Activated CD4-positive, alpha-beta T cell treated with anti-CD3 and anti-CD28 coated beads, Interleukin-2, Interleukin-6, amounts not matched to agents 100 ng/mL and 50 ng/mL, durations not matched to agents 16 hours and 8 hours (primary cell): Measurements from ENCODE around the gene ZNF775.

ENCODE experiments used
- DNase-seq: peaks from one replicate; pipeline ENCODE4 v3.0.0-alpha.2; 2020

ZNF775 gene

GRCh38 chr7:150351587-150352194, 27.4 kb upstream of the ZNF775 start:
- DNase-seq = no peak

- no peak for DNase-seq
Measured at GRCh38 chr7:150355666-150356059, 23.5 kb upstream of the ZNF775 start.

DNA sequence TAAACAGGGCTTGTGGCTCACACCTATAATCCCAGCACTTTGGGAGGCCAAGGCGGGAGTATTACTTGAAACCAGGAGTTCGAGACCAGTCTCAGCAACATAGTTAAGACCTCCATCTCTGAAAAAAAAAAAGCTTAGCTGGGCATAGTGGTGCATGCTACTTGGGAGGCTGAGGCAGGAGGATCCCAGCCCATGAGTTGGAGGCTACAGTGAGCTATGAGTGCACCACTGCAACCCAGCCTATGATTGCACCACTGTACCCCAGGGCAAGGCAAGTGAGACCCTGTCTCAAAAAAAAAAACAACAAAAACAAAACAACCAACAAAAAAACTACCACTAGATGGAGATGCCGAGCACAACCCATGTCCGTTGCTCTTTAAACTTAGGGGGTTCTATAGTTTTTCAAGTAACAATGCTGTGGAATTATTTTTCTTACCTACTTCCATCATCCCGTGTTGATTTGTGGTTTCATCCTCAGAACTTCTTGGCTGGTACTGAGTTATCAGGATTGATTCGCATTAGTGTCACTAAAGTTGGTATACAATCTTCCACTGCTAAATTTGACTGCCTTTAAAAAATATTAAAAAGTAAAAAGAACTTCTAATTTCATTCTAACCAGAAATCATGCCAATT, 22.7 kb upstream of the ZNF775 start:
- DNase-seq = peak; percentile 44

DNA sequence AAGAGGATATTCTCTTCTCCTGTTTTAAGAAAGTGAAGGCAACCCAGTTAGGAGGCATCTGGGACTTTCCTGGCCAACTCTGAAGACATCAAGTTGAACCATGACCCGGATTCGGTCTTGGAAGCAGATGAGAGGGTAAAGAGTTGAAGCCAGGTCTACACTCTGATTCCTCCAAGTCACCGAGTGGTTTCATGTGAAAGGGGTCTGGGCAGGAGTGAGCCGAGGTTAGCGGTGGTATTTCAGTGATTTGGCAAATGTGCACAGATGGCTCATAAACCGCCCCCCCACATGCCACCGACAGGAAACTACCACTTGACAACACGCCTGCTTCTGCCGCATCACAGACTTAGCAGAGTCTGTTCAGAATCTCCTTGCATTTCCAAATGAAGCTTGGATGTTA, 21.9 kb upstream of the ZNF775 start:
- peak; percentile 58 for DNase-seq

DNA sequence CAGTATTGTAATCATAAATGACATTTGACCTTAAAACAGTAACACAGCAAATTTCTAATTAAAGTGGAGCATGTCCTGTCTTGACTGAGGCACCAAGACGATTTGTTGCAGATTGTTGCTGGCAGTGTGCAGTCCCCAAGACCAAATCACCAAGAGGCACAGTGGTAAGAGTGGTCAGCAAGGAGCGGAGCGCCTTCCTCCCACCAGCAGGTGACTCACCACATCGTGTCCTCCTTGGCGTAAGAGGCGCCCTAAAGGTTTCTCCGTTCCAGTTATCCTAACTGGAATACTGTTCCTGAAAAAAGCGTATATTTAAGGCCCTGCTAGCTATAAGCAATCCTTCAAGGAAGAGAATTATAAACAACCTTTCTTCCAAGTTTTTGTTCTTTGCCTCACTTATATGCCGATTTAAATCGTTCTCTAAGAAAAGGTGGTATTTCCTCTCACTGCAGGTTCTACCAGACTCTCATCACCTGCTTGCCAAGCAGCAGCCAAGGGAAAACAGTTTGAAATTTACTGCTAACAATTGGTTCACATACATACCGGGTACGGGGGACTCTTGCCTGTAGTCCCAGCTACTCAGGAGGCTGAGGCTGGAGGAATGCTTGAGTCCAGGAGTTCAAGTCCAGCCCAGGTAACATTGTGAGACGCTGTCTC, 21.2 kb upstream of the ZNF775 start:
- no peak for DNase-seq

GRCh38 chr7:150358433-150358832, 20.7 kb upstream of the ZNF775 start:
- no peak for DNase-seq

DNA sequence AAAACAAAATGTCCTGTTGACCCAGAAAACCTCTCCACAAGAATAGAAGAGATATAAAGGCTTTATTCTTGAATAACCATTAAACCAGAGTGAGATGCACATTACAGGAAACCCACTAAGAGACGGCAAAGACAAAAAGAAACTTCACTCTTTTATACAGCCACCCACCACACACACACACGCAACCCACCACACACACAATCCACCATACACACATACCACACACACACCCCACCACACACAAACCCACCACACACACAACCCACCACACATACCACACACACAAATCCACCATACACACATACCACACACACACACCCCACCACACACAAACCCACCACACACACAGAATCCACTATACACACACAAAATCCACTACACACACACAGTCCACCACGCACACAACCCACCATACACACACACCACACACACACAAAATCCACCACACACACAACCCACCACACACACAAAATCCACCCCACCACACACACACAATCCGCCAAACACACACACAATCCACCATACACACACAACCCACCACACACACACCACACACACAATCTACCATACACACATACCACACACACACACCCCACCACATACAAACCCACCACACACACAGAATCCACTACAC, 20.0 kb upstream of the ZNF775 start:
- no peak for DNase-seq

DNA sequence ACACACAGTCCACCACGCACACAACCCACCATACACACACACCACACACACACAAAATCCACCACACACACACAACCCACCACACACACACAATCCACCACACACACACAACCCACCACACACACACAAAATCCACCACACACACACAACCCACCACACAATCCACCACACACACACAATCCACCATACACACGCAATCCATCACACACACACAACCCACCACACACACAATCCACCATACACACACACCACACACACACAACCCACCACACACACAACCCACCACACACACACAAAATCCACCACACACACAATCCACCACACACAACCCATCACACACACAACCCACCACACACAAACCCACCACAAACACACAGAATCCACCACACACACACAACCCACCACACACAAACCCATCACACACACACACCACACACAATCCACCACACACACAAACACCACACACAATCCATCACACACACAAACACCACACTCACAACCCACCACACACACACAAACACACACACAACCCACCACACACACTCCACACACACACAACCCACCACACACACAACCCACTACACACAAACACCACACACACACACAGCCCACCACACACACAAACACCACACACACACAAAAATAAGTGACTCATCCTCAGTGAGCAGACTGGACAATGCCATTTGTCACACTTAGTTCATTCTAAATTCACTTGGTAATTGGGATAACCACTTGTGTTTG, 19.3 kb upstream of the ZNF775 start:
- DNase-seq = no peak

DNA sequence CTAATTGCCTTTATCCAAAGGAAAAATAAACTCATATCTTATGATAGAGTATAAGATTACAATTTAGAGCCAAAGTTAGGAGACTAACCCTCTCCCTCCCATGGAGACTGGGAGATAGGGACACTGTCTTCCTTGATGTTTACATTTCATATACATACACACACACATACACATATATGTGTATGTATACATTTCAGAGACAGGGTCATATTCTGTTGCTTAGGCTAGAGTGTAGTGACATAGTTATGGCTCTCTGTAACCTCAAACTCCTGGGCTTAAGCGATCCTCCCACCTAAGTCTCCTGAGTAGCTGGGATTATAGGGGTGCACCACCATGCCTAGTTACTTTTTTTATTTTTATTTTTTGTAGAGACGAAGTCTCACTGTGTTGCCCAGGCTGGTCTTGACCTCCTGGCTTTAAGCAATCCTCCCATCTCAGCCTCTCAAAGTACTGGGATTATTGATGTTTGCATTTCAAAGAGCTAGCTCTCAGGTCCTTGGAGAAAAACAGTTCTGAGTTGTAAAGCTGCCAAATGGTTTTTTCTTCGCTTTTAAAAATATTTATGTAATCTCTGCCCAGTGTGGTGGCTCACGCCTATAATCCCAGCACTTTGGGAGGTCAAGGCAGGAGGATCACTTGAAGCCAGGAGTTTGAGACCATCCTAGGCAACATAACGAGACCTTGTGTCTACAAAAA, 18.6 kb upstream of the ZNF775 start:
- no peak for DNase-seq

GRCh38 chr7:150361402-150361801, 17.7 kb upstream of the ZNF775 start:
- DNase-seq = no peak

DNA sequence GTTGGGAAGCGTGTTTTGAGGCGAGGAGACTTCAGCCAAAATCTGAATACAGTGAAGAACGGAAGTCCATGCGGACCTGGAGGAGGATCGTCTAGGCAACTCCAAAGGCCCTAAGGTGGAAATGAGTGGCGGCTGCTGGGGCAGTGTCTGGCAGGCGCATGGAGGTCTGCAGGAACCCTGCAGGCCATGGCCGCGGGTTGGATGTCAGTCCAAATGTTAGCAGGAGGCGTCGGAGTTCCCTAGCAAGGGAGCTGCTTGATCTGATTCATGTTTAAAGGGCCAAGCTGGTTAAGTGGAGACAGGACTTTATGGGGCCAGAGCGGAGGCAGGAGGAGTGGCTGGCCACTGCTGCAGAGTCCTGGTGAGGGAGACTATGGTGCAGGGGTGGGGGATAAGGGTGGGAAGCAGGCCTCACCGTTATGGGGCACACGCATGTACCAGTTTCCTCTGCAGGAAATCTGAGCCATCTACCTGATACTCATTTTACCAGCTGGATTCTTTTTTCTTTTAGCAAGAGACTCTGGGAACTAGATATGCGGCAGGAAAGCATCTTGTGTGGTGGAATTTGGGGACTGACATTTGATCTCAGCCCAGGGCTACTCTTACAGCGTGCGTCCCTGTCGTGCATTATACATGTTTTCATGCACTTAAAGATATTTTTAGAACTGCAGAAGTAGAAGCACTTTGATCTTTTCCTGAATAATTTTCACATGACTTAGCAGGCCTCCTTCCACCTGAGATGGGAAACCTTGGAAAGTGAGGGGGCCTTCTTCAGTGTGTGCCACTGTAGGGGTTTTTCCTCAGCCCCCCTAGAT, 17.1 kb upstream of the ZNF775 start:
- no peak for DNase-seq

GRCh38 chr7:150363370-150363769, 15.8 kb upstream of the ZNF775 start:
- DNase-seq = no peak

DNA sequence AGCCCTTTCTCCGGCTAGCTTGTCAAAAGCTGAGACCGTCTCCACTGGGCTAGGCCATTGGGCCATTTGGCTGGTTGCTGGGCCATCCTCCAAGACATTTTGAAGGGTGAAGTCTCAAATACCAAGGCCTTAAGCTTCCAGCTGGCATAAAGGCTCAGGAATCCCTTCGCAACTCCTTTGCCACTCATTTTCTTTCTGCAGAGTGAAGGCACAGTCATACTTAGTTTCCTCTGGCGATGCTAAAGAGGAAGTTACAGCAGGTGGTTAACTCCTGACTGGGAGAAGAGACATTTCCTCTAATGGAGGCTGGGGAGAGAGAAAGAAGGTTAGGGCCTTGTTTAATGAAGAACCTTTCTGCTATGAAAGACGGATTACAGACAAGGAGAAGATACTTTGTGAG, 15.3 kb upstream of the ZNF775 start:
- peak; percentile 30 for DNase-seq

DNA sequence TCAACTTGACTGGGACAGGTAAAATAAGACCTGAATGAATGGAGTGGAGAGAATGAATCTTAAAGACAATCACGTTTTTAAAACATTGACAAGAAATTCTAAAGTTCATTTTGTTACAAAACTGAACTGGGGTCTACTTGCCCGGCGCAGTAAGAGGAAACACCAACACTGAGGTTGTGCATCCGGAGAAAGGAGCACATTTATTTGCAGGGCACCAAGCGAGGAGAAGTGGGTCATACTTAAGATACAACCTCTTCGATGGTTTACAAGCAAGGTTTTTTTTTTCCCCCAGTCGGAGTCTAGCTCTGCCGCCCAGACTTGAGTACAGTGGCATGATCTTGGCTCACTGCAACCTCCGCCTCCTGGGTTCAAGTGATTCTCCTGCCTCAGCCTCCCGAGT, 13.9 kb upstream of the ZNF775 start:
- DNase-seq = no peak

- DNase-seq = no peak
Measured at GRCh38 chr7:150365673-150366398, 13.3 kb upstream of the ZNF775 start.

DNA sequence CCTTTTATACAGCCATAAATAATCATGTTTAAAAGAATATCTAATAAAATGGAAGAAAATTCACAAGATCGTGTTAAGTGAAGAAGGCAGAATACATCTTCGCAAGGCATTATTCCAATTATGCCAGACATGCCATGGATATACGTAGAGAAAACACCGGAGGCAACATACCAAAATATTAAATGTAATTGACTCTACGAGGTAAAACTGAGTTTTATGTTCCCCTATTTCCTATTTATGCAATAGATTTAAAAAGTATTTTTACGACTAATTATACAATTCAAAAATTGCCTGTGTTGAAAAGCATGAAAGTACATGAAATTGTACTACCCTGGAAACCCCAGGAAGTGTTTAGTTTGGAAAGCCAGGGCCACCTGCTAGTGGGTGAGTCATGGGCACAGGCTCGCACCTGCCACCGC, 11.4 kb upstream of the ZNF775 start:
- no peak for DNase-seq

DNA sequence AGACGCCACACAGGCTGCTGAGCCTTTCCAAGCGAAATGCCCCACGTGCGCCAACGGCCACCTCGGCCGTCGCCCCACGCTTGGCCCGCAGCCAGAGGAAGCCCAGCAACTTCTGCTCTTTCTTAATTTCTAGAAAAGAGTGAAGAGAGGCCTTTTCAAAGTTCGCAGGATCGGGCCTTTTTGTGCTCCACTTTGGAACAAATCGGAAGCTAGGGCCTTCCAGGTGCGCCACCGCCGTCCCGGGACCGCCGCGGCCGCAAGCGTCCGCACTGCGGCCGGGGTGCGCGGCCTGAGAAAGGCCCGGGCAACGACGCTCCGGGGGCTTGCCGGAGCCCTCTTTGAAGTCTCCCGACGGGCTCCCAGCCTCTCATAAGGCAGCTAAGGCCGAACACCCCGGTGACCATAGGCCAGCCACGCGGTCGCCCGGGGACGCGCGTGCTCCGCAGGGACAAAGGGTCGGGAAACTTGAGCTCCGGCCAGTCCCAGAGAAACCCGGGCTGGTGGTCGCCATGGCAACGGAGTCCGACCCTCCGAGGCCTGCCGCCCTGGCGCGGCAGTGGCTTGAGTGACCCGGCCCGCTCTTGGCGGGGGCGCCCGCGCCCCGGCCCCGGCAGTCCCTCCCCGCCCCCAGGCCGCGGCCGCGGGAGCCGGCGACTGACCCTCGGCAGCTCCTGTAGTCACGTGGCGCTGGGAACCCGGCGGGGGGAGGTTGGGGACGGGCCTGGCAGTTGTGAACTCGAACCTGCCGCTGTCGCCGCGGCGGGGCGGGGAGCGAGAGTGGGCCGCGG, 10.8 kb upstream of the ZNF775 start, which contains the start of gene REPIN1:
REPIN1 (plus strand) TSS at position 727 of the 788 bp plus-strand sequence. CDS start 890 bp downstream, outside the sequence.
- peak; percentile 87 for DNase-seq

DNA sequence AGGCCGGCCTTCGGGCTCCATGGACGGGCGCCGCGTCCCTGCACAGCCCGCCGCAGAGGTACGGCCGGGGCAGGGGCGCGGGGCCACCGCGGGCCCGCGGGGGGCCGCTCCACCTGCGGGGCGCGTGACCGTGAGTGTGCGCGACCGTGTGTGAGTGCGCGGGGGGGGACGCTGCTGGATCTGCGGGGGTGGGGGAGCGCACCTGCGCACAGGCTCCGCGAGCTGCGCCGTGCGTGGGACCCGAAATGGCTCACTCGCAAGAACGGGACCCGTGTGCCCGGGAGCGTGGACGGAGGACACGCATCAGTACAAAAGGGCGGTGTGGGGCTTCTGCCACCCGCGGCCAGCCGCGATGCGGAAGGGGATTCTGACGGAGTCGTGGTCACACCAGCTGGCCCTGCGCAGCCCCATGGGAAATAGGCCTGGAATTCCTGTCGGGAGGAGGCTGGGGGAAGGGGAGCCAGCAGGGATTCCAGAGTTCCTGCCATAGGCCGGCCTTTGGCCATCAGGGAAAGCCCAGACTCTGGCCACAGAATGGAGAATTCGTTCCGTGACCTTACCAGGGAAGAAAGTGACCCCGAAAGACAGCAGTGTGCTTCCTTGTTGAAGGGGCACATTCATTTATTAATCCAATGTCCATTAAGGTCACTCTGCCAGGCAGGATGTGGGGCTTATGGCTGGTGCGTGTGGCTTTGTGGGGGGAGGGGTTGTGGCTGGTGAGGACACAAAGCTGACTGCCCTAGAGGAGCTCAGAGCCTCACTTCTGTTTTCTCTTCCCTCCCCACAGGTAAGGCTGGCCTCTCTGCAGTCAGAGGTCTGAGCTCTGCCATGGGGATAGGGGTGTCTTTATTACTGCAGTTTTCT, 10.0 kb upstream of the ZNF775 start:
- peak; percentile 51 for DNase-seq
